KBM-7 (cell line): ENCODE data around the gene CR1.
A peak's percentile ranks its signal among the peaks of the same experiment; 100 is the strongest.
"Not testable (repeated sequence)": the region's sequence is repeated elsewhere in the genome, so short reads cannot be mapped to it uniquely, and the experiment has no call there.

Experiments
- DNase-seq: peaks from one replicate; pipeline ENCODE4 v3.0.0-alpha.2; 2015
- in situ Hi-C: fragments of 300-500 bp; cut with MboI; formaldehyde crosslinking; loops from 2 replicates; pipeline ENCODE4 v1.14.3; 2020; ENCODE audit warnings: low sequenced_read_pairs, low pct_unique_long_range_greater_than_20kb, mixed read lengths

Gene CR1

DNA sequence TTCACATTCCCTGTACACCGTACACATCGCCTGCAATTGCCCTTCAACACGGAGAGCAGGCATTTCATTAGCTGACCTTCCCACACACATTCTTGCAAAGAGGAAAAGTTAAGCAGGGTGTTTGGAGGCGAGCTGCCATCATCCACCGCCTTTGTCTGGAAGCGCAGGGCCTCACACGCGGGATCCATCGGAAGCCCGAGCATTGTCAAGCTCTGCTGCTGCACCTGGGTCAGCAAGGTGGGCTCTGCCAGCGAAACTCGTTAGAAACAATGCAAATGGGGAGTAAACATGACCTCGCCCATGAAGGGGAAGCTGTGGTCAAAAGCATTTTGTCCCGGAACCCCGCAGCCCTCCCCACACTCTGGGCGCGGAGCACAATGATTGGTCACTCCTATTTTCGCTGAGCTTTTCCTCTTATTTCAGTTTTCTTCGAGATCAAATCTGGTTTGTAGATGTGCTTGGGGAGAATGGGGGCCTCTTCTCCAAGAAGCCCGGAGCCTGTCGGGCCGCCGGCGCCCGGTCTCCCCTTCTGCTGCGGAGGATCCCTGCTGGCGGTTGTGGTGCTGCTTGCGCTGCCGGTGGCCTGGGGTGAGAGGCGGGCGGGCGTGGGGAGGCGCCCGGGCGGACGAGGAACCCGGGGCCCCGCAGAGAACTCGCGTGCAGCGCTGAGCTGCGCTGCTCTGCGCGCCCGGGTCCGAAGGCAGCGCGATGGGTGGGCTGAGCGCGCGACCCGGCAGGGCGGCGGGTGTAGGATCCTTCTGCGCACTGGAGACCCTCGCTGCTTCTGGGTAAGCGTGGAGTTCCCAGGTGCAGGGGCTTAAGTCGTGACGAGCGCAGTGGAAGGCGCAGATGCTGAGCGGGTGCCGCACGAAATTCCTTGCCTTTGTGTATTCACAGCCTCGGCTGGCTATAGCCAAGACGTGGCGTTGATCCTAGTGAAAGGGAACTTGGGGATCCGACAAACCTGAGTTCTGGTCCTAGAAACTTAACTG is at the start of gene CR1:
TSS of gene CR1 (plus strand) at position 357 of the 992 bp plus-strand sequence. CDS start at position 468, 111 bp downstream.
- in situ Hi-C loops = no loop called here
- DNase-seq = peak; percentile 47

DNA sequence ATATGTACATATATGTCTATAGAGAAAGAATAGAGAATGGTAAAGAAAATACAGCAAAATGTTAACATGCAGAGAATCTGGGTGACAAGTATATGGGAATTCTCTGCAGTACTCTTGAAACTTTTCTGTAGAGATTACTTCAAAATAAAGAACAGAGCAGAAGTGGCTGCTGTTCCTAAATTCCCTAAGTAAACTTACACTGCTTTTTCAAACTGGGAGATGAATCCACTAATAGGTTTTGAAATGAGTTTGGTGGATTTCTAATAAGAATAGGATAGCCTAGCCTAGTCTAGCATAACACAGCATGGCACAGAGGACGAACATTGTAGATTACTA is 42.3 kb upstream of the CR1 start:
- DNase-seq = no peak
- in situ Hi-C loops = no loop called here

DNA sequence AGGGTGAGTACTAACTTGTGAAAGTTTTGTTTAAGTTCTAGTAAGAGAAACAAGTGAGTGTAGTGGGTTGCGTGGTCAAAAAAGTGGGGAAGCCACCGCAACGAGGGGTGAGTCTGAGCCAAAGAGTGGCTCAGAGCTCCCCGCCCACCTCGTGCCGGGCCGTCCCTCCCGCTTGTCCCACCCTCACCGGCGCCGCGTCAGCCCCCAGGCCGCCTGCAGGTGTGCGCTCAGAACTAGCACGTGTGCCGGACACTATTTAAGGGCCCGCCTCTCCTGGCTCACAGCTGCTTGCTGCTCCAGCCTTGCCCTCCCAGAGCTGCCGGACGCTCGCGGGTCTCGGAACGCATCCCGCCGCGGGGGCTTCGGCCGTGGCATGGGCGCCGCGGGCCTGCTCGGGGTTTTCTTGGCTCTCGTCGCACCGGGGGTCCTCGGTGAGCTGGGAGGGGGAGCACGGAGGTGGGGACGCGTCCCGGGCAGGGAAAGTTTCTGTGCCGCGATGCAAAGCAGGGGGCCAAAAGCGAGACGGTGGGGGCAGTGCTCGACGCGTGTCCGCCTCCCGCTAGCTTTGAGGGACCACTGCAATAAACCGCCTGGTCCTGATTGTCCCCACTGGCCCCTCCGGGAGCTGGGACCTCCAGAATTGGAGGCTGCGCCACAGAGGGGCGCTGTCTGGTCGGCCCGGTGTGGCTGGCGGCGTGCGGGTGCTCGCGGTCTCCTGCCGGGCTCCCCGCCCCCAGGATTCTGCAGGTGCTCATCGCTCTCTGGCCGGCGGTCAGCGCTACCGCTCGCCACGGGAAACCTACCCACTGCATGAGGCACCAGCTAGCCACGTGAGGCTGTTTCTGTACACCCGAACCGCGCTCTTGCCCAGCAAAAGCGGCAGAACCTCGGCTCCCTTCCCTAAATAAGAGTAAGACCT is 41.7 kb upstream of the CR1 start, which contains the start of gene CR2:
TSS of gene CR2 (plus strand) at position 283 of the 919 bp plus-strand sequence. CDS start at position 374, 91 bp downstream.
- DNase-seq = no peak
- in situ Hi-C loops = no loop called here

DNA sequence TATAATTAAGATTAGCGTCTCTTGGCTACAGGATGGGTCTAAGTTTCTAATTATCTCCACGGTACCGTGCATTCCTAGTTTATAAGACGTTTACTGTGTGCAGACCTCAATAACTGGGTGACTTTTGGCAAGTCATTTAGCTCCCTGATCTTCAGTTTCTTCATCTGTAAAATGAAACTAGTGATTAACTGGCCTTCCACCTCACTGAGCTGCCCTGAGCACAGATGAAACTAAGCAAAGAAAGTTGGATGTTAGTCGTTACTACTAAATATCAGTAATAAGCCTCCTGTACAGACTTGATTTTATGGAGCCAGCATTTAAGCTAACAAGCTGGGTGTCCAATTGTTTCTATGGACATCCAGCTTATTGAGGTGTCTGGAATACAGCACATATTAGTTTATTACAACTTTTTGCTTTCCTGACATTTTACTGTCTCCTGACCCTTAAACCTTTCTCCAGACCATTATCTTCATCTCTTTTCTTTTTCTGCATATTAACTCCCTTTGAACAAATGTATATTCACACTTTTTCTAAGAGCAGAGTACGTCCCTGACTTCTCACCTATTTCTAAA is 40.7 kb upstream of the CR1 start:
- no peak for DNase-seq
- in situ Hi-C loops = no loop called here

DNA sequence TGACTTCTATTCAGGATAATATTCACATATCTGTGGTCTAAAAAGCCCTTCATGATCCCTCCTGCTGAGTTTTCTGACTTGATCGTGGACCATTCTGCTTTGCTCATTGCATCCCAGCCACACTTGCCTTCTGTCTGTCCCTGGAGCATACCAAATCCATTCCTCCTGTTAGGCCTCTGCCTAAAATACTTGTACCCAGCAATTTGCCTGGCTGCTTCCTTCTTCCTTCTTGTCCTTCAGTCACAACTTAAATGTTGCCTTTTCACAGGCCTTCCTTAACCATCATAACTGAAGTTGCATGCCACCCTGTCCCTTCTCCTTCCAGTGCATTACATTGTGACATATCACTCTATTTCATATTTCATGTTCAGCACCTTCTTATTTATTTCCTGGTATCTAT is 37.5 kb upstream of the CR1 start:
- no peak for DNase-seq
- in situ Hi-C loops = no loop called here

DNA sequence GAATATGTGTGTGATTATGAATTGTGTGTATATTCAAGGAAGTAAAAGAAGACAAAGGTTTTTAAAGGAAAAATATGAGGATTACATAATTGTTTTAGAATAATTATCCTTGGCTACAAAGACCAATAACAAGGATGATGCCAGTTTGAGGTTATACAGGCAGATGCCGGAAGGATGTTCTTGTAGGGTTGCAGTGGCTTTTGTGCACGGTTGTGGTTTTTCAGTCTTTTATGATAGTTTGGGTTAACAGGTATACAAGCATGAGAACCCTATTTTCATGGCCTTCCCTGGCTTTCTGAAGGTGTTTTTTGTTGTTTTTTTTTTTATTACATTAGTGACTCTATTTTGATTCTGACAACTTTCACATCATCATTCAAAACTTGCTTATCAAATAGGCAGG is 36.9 kb upstream of the CR1 start:
- no peak for DNase-seq

DNA sequence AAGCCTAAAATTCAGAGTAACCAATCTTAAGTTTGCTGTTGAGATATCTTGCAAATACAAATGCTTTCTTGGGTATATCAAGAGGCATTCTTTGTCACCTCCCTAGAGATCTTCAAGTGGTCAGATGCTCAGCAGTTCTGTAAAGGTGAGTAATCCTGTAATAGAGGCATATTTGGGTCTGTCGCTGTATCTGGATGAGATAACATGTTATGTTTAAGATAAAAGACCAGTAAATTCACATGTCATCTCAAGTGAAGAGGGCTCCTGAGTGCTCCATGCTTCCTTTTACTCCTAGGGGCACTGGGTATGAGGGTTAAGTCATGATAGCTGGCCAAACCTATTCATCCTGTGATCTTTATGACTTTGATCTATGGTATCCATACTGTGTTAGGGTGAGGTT is 34.3 kb upstream of the CR1 start:
- in situ Hi-C loops = no loop called here
- no peak for DNase-seq

More for the DNA sequence above, 36.9 kb upstream of the CR1 start:
- in situ Hi-C loops = no loop called here

DNA sequence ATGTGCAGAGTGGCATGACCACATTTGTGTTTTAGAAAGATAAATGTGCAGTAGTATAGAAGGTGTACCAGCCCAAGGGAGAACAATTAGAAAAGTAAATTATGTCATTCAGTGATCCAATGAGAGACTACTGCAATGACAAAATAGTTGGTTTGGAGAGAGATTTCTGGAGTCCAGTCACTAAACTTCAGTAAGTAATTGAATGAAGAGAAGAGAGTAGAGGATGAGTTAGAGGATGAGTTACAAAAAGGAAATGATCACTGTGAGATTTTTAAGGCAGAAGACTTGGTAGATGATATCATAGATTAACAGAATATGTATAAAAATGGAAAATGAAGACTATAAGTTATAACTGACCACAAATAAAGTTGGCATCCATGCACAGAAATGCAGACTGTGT is 33.4 kb upstream of the CR1 start:
- in situ Hi-C loops = no loop called here

DNA sequence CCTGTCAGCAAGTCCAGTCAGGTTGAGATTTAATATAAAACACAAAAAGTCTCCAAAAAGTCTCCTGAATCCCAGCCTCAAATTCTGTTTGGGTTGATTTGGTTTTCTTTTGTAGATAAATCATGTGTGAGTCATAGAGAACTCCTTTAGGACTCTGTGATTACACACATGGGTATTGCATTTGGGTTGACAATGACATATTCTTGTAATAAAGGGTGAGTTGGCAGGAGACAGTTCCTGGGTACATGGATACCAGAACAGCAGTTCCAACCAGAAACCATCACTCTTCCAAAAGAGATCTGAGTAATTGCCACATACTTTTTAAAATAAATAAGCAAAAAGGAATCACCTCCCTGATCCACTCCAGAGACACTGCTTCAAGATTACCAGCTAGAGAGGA is 32.9 kb upstream of the CR1 start:
- in situ Hi-C loops = no loop called here
- no peak for DNase-seq

More for the DNA sequence above, 33.4 kb upstream of the CR1 start:
- no peak for DNase-seq

DNA sequence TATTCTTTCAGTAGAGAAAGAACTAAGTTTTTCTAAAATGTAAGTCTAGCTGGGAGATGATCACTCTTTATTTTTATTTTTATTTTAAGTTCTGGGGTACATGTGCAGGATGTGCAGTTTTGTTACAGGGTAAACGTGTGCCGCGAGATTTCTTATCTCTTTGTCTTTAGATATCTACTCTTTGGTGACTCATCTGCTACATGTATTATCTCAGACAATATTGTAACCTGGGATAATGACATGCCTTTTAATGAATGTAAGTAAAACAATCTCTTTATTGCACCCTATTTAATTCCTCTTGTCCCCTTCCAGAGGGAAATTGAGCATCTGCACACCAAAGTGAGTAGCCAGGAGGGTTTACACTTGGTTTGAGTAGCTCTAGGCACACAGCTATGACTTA is 32.4 kb upstream of the CR1 start:
- DNase-seq = no peak
- in situ Hi-C loops = no loop called here

DNA sequence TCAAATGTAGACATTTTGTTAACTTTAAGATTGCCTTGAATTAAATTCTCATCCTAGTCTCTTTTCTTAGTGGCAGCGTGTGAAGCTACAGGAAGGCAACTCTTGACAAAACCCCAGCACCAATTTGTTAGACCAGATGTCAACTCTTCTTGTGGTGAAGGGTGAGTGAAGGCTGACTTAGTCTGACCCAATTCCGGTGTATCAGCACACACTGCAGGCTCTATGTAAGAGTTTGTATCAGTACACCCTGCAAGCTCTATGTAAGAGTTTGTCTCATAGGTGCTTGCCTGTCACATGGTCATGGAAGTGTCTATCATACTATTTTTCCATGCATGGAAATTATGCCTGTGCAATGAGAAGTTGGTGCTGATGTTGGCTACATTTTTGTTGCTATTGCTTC is 25.0 kb upstream of the CR1 start:
- in situ Hi-C loops = no loop called here

DNA sequence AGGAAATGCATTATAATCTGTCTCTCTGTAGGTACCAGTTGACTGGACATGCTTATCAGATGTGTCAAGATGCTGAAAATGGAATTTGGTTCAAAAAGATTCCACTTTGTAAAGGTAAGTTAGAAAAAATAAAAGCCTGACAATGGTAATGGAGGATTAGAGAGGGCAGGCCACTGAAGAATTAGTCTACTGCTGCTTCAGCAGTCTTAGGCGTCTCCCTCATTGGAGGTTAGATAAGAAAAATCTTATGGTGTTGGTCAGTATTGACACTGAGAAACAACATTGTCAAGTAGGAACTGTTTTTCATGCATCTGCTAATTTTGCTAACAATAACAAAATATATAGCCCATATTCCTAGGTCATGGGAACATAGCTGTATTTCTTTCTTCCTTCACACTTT is 21.7 kb upstream of the CR1 start:
- no peak for DNase-seq
- in situ Hi-C loops = no loop called here

More for the DNA sequence above, 25.0 kb upstream of the CR1 start:
- DNase-seq = no peak

DNA sequence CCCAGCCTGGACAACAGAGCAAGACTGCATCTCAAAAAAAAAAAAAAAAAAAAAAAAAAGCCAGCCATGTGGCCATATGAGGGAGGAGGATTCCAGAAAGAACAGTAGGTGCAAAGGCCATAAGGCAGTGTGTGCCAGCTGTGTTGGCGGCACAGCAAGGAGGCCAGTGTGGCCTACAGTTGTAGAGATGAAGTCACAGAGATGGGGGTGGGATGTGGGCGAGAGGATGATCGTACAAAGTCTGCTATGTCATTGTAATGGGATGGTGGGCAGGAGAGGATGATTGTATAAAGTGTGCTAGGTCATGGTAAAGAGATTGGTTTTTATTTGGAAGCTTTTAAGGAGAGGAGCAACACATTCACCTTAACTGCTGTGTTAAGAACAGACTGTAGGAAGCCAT is 9.8 kb upstream of the CR1 start:
- in situ Hi-C loops = no loop called here
- no peak for DNase-seq

DNA sequence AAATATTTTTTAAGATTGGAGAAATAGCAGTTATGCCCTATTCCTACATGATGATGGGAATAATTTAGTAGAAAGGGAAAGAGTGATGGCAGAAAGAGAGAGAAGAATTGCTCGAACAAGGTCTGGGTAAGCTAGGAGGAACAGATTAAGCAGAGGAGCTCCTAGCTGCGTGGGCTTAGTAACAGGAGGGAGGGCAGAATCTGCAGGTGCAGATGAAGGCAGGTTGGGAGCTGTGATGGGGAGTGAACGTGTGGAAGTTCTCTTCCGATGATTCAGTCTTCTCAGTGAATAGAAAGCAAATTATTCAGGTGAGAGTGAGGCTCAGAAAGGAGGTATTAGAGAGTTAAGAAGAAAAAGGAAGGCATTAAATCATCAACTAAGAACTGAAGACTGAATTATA is 8.3 kb upstream of the CR1 start:
- in situ Hi-C loops = no loop called here
- DNase-seq = no peak

DNA sequence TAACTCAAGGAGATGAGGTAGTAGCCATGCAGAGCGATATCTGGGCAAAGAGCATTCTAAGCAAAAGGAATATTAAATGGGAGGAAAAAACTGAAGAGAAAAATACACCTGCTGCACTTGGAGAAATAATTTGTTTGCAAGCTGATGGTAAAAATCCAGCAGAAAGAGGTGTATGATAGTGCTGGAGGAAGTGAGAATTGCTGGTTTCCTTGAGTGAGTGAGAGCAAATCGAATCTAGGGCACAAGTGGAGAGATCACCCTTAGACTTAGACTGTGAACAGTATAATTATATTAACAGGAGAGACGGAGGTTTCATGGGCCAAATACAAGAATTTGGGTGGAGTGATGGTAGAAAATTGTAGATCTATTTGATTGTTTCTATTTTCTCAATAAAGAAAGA is 2.7 kb upstream of the CR1 start:
- DNase-seq = no peak
- in situ Hi-C loops = no loop called here

DNA sequence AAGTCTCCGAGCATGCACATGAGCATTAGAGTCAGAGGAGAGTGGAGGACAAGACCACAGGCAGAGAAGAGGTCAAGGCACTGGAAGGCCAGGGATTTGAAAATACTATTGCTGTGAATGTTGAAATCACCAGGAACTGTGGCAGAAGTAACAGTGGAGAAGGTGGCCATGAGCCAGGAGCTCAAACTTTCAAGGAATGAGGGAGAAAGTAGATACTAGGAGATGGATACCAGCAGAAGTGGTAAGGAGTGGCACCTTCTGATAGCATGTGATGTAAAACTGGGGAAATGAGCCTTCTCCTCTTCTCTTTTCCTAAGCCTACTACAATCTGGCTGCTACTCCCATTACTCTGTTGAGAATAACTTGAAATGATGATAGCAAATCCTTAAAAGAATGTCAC is 1.8 kb upstream of the CR1 start:
- in situ Hi-C loops = no loop called here
- no peak for DNase-seq

DNA sequence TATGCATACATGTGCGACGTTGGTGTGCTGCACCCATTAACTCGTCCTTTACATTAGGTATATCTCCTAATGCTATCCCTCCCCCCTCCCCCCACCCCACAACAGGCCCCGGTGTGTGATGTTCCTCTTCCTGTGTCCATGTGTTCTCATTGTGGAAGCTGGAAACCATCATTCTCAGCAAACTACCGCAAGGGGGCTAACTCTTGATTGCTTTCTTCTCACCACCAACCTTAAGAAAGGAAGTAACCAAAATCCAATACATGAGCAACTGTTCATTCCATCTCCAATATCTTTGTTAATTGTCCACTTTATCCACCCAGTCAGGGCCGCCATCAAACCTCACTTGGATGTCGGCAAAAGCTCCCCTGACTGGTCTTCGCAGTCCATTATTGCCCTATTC is 676 bp upstream of the CR1 start:
- peak; percentile 64 for DNase-seq
- in situ Hi-C loops = not testable (repeated sequence)

DNA sequence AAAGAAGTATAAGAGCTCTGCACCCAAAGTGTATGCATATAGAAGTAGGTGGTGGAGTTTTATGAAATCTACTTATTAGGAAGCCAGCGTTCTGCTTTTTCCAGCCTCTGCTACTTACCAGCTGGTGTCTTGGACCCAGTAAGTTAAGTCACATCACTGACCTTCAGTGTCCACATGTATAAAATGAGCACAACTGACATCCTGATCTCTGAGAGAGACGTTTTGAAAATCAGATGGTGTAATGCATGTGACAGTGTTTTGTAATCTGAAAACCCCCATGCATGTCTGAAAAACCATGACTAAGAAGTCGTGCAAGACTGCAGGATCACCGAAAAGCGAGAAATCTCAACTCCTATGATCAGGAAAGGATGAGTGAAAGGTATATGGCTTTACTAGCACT is 2.0 kb downstream of the CR1 start:
- DNase-seq = no peak
- in situ Hi-C loops = no loop called here

DNA sequence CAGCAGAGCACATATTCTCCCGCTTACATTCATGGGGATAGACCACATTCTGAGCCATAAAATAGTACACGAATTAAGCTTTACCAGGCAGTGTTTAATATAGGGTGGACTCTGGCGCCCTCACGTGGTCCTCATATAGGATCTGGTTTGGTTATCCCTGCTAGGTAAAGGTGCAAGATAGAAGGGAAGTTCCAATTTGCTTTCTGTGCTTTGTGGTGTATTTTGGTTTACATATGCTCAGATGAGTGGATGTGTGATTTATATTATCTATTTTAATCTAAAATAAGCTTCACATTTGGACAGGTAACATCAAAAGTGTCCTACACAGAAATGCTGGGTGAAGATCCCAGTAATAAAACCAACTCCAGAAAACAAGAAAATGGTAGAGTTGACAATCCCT is 3.6 kb downstream of the CR1 start:
- DNase-seq = peak; percentile 64
- in situ Hi-C loops = no loop called here

DNA sequence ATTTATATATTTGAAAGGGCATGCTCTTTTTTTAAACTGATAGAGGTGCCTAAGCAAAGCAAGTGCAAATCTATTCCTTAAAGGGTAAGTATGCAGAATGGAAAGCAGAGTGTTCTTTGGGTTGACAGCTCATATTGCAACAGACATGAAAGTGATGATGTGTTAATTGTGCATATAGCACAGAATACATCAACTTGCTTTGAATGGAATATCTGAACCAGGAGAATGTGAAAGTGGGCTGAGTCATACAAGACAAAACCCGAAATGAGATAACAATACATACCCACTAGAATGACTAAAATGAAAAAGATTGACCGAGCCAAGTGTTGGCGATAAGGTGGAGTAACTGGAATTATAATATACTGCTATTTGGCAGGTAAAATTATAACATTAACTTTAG is 4.3 kb downstream of the CR1 start:
- DNase-seq = no peak
- in situ Hi-C loops = no loop called here
